ENCODE measurements around the gene TIMM50.
"Not testable (repeated sequence)": the region's sequence is repeated elsewhere in the genome, so short reads cannot be mapped to it uniquely, and the experiment has no call there.

The TIMM50 gene

GRCh38 chr19:39469567-39469966 is 11.1 kb upstream of the TIMM50 start:
- DNase-seq (ENCODE audit: low read depth): no peak

GRCh38 chr19:39470724-39471339 is 9.8 kb upstream of the TIMM50 start:
- no peak for DNase-seq (ENCODE audit: low read depth)

- no peak for DNase-seq (ENCODE audit: low read depth)
Measured at GRCh38 chr19:39471756-39472536, 8.7 kb upstream of the TIMM50 start.

- DNase-seq (ENCODE audit: low read depth): no peak
Measured at GRCh38 chr19:39472746-39473442, 7.7 kb upstream of the TIMM50 start.

GRCh38 chr19:39473443-39473960 is 7.1 kb upstream of the TIMM50 start:
- DNase-seq (ENCODE audit: low read depth): no peak

GRCh38 chr19:39474139-39474620 is 6.5 kb upstream of the TIMM50 start:
- peak; percentile 61 for DNase-seq (ENCODE audit: low read depth)

GRCh38 chr19:39475748-39476147 is 4.9 kb upstream of the TIMM50 start:
- DNase-seq (ENCODE audit: low read depth): no peak

- DNase-seq (ENCODE audit: low read depth): not testable (repeated sequence)
Measured at GRCh38 chr19:39479319-39479801, 1.3 kb upstream of the TIMM50 start.

GRCh38 chr19:39479916-39480315 is 722 bp upstream of the TIMM50 start:
- DNase-seq (ENCODE audit: low read depth): no peak

GRCh38 chr19:39481229-39481545 is 549 bp downstream of the TIMM50 start:
- DNase-seq (ENCODE audit: low read depth): no peak

GRCh38 chr19:39481676-39482075 is 1.0 kb downstream of the TIMM50 start:
- DNase-seq (ENCODE audit: low read depth): no peak

GRCh38 chr19:39483141-39483540 is 2.5 kb downstream of the TIMM50 start:
- no peak for DNase-seq (ENCODE audit: low read depth)

GRCh38 chr19:39489756-39490155 is 9.1 kb downstream of the TIMM50 start:
- no peak for DNase-seq (ENCODE audit: low read depth)

GRCh38 chr19:39492225-39492624 is 11.6 kb downstream of the TIMM50 start:
- no peak for DNase-seq (ENCODE audit: low read depth)

- DNase-seq (ENCODE audit: low read depth): no peak
Measured at GRCh38 chr19:39492788-39493187, 12.2 kb downstream of the TIMM50 start.

GRCh38 chr19:39494661-39495060 is 14.0 kb downstream of the TIMM50 start:
- no peak for DNase-seq (ENCODE audit: low read depth)

- DNase-seq (ENCODE audit: low read depth): no peak
Measured at GRCh38 chr19:39496063-39496462, 15.4 kb downstream of the TIMM50 start.

GRCh38 chr19:39497701-39497995 is 17.0 kb downstream of the TIMM50 start:
- DNase-seq (ENCODE audit: low read depth): no peak

GRCh38 chr19:39497996-39498797 is 17.6 kb downstream of the TIMM50 start:
- no peak for DNase-seq (ENCODE audit: low read depth)

GRCh38 chr19:39498798-39499642 is 18.4 kb downstream of the TIMM50 start, which contains the start of gene DLL3:
Gene DLL3 (plus strand): TSS chr19:39498947. CDS start chr19:39498975, 28 bp downstream.
- no peak for DNase-seq (ENCODE audit: low read depth)

- no peak for DNase-seq (ENCODE audit: low read depth)
Measured at GRCh38 chr19:39499932-39500331, 19.3 kb downstream of the TIMM50 start.
